ENCODE data around the gene NEU2.

NEU2 gene

GRCh38 chr2:233003658-233004555, 28.6 kb upstream of the NEU2 start:
- H3K36me3 ChIP-seq (ENCODE audit: control insufficient read depth, insufficient read depth, low read length), result no peaks in the 10 kb centered on the region
- H3K27ac ChIP-seq, result no peak overlapping the region
- TF ChIP-seq CTCF (IDR thresholded peaks at IDR 0.05), result no peak
- H3K4me1 ChIP-seq, result no peaks in the 10 kb centered on the region
- no peak overlapping the region for H3K9ac ChIP-seq
- H3K4me3 ChIP-seq (ENCODE audit: low read depth, low read length), result no peak overlapping the region
- no peaks in the 10 kb centered on the region for H3K79me2 ChIP-seq
- H3K27me3 ChIP-seq (ENCODE audit: control insufficient read depth, insufficient read depth, low read length), result no peaks in the 10 kb centered on the region
- no peak overlapping the region for H2AFZ ChIP-seq
- no peak overlapping the region for H3K4me2 ChIP-seq (ENCODE audit: low read length)
- H3K9me3 ChIP-seq (ENCODE audit: control insufficient read depth, low read length), result no peaks in the 10 kb centered on the region

GRCh38 chr2:233005096-233005495, 27.4 kb upstream of the NEU2 start:
- no peaks in the 10 kb centered on the region for H3K36me3 ChIP-seq (ENCODE audit: control insufficient read depth, insufficient read depth, low read length)
- H3K27ac ChIP-seq, result no peak overlapping the region
- TF ChIP-seq CTCF (IDR thresholded peaks at IDR 0.05), result no peak
- no peak overlapping the region for H2AFZ ChIP-seq
- H3K79me2 ChIP-seq, result no peaks in the 10 kb centered on the region
- H3K9ac ChIP-seq, result no peak overlapping the region
- no peak overlapping the region for H3K4me2 ChIP-seq (ENCODE audit: low read length)
- H3K27me3 ChIP-seq (ENCODE audit: control insufficient read depth, insufficient read depth, low read length), result no peaks in the 10 kb centered on the region
- no peaks in the 10 kb centered on the region for H3K9me3 ChIP-seq (ENCODE audit: control insufficient read depth, low read length)
- no peak overlapping the region for H3K4me3 ChIP-seq (ENCODE audit: low read depth, low read length)
- no peaks in the 10 kb centered on the region for H3K4me1 ChIP-seq

DNA sequence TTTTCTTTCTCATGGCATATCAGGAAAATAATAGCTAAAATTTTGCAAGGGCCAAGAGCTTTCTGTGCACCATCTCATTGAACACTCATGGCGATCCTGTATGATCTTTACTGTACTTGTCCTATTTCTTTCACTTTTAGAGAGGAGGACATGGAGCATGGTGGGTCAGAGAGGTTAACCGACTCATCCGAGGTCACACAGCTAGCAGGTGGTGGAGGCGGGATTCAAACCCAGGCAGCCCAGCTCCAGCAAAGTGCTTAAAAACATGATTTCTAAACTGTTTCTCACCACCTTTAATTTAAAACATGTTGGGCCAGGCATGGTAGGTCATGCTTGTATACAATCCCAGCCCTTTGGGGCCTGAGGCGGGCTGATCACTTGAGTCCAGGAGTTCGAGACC, 25.8 kb upstream of the NEU2 start:
- H3K4me1 ChIP-seq, result no peaks in the 10 kb centered on the region
- no peaks in the 10 kb centered on the region for H3K79me2 ChIP-seq
- no peaks in the 10 kb centered on the region for H3K27me3 ChIP-seq (ENCODE audit: control insufficient read depth, insufficient read depth, low read length)
- no peak for TF ChIP-seq CTCF (IDR thresholded peaks at IDR 0.05)
- H3K9me3 ChIP-seq (ENCODE audit: control insufficient read depth, low read length), result no peaks in the 10 kb centered on the region
- no peaks in the 10 kb centered on the region for H3K36me3 ChIP-seq (ENCODE audit: control insufficient read depth, insufficient read depth, low read length)
- H2AFZ ChIP-seq, result no peak overlapping the region
- H3K4me3 ChIP-seq (ENCODE audit: low read depth, low read length), result no peak overlapping the region
- no peak overlapping the region for H3K4me2 ChIP-seq (ENCODE audit: low read length)
- no peak overlapping the region for H3K9ac ChIP-seq
- H3K27ac ChIP-seq, result no peak overlapping the region

- H3K9ac ChIP-seq, result no peak overlapping the region
- H3K79me2 ChIP-seq, result no peaks in the 10 kb centered on the region
- no peak overlapping the region for H2AFZ ChIP-seq
- no peak overlapping the region for H3K4me3 ChIP-seq (ENCODE audit: low read depth, low read length)
- H3K9me3 ChIP-seq (ENCODE audit: control insufficient read depth, low read length), result no peaks in the 10 kb centered on the region
- H3K4me1 ChIP-seq, result no peaks in the 10 kb centered on the region
- H3K4me2 ChIP-seq (ENCODE audit: low read length), result no peak overlapping the region
- no peaks in the 10 kb centered on the region for H3K27me3 ChIP-seq (ENCODE audit: control insufficient read depth, insufficient read depth, low read length)
- H3K27ac ChIP-seq, result no peak overlapping the region
- no peak for TF ChIP-seq CTCF (IDR thresholded peaks at IDR 0.05)
- H3K36me3 ChIP-seq (ENCODE audit: control insufficient read depth, insufficient read depth, low read length), result no peaks in the 10 kb centered on the region
Measured at GRCh38 chr2:233007270-233007669, 25.2 kb upstream of the NEU2 start.

- no peak overlapping the region for H3K9ac ChIP-seq
- no peaks in the 10 kb centered on the region for H3K9me3 ChIP-seq (ENCODE audit: control insufficient read depth, low read length)
- no peak overlapping the region for H3K4me2 ChIP-seq (ENCODE audit: low read length)
- H2AFZ ChIP-seq, result no peak overlapping the region
- H3K27me3 ChIP-seq (ENCODE audit: control insufficient read depth, insufficient read depth, low read length), result no peaks in the 10 kb centered on the region
- no peak overlapping the region for H3K4me3 ChIP-seq (ENCODE audit: low read depth, low read length)
- no peaks in the 10 kb centered on the region for H3K79me2 ChIP-seq
- no peaks in the 10 kb centered on the region for H3K4me1 ChIP-seq
- H3K36me3 ChIP-seq (ENCODE audit: control insufficient read depth, insufficient read depth, low read length), result no peaks in the 10 kb centered on the region
- no peak for TF ChIP-seq CTCF (IDR thresholded peaks at IDR 0.05)
- H3K27ac ChIP-seq, result no peak overlapping the region
Measured at GRCh38 chr2:233007739-233008138, 24.7 kb upstream of the NEU2 start.

Data from parathyroid adenoma (tissue), 2 donors.